ENCODE results near the gene TOM1.

The TOM1 gene

DNA sequence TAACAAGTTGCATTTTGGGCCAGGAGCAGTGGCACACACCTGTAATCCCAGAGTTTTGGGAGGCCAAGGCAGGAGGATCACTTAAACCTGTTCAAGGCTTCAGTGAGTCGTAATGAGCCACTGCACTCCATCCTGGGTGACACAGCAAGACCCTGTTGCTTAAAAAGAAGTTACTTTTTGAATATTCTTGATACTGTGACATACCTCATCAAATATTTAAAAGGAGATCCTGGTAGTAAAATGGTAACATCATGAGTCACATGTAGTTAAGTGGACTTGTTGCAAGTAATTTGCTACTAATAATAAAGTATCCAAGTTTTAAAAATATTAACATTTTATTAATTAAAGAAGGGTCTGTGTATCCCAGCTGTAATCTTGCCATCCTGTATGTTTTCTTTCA lies 24.1 kb upstream of the TOM1 start:
- peaks cover 22% of the 10 kb centered on the region for H3K36me3 ChIP-seq

DNA sequence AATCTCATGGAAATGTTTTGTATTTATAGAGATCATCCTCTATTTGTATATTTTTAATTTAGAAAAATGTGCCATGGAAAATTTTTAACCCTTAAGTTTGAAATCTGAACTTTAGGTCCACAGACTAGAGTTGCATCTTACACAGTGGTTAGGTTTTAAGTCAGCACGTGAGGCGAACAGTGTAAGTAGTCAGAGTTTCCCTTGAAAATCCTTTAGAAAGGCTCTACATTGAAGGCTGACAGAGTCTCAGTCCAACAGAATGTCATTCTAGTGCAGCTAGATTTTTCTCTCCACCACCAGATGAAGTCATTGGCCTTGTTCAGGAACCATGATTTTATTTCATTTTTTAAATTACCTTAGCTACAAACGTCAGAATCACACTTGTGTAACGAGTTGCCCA lies 23.7 kb upstream of the TOM1 start:
- TF ChIP-seq, protein P1, sequence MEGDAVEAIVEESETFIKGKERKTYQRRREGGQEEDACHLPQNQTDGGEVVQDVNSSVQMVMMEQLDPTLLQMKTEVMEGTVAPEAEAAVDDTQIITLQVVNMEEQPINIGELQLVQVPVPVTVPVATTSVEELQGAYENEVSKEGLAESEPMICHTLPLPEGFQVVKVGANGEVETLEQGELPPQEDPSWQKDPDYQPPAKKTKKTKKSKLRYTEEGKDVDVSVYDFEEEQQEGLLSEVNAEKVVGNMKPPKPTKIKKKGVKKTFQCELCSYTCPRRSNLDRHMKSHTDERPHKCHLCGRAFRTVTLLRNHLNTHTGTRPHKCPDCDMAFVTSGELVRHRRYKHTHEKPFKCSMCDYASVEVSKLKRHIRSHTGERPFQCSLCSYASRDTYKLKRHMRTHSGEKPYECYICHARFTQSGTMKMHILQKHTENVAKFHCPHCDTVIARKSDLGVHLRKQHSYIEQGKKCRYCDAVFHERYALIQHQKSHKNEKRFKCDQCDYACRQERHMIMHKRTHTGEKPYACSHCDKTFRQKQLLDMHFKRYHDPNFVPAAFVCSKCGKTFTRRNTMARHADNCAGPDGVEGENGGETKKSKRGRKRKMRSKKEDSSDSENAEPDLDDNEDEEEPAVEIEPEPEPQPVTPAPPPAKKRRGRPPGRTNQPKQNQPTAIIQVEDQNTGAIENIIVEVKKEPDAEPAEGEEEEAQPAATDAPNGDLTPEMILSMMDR (IDR thresholded peaks at IDR 0.05): no peak
- Histone ChIP-seq H3K36me3 (peaks cover 22% of the 10 kb centered on the region), H3K27ac (no peak overlapping the region), H3K4me1 (ENCODE audit: control insufficient read depth in 1 of 2, insufficient read depth in 1 of 2, low read depth in 1 of 2, low read length in 1 of 2) (peaks cover 0 to 2% of the 10 kb centered on the region in 2 experiments), H3K9me3 (no peaks in the 10 kb centered on the region), H3K4me3 (ENCODE audit: low read depth in 1 of 2, low read length in 1 of 2) (no peak overlapping the region), H3K27me3 (no peaks in the 10 kb centered on the region)

More for the DNA sequence above, 24.1 kb upstream of the TOM1 start:
- H3K27me3 ChIP-seq: no peaks in the 10 kb centered on the region
- TF ChIP-seq, protein P1 (IDR thresholded peaks at IDR 0.05): no peak
- H3K27ac ChIP-seq: no peak overlapping the region
- no peak overlapping the region for H3K4me3 ChIP-seq (ENCODE audit: low read depth in 1 of 2, low read length in 1 of 2)
- peaks cover 0 to 2% of the 10 kb centered on the region in 2 experiments for H3K4me1 ChIP-seq (ENCODE audit: control insufficient read depth in 1 of 2, insufficient read depth in 1 of 2, low read depth in 1 of 2, low read length in 1 of 2)
- no peaks in the 10 kb centered on the region for H3K9me3 ChIP-seq

DNA sequence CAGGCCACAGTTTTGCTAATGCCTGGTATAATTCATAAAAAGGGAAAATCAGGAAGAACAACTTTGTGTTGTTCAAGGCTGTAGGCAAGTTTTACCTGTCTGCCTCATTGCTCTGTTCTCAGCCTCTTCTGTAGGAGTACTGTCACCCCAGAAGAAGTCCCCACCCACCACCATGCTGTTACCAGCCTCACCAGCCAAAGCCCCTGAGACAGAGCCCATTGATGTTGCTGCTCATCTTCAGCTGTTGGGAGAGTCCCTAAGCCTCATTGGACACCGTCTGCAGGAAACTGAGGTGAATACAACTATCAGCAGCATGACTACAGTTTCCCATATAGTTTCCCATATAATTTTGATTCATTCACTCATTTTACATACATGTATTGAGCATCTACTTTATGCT lies 11.6 kb upstream of the TOM1 start:
- no peaks in the 10 kb centered on the region for H3K27me3 ChIP-seq
- H3K27ac ChIP-seq: no peak overlapping the region
- TF ChIP-seq, protein P1 (IDR thresholded peaks at IDR 0.05): no peak
- H3K4me3 ChIP-seq (ENCODE audit: low read depth in 1 of 2, low read length in 1 of 2): no peak overlapping the region
- no peaks in the 10 kb centered on the region for H3K9me3 ChIP-seq
- H3K4me1 ChIP-seq (ENCODE audit: control insufficient read depth in 1 of 2, insufficient read depth in 1 of 2, low read depth in 1 of 2, low read length in 1 of 2): no peaks in the 10 kb centered on the region
- H3K36me3 ChIP-seq: peaks cover 69% of the 10 kb centered on the region

DNA sequence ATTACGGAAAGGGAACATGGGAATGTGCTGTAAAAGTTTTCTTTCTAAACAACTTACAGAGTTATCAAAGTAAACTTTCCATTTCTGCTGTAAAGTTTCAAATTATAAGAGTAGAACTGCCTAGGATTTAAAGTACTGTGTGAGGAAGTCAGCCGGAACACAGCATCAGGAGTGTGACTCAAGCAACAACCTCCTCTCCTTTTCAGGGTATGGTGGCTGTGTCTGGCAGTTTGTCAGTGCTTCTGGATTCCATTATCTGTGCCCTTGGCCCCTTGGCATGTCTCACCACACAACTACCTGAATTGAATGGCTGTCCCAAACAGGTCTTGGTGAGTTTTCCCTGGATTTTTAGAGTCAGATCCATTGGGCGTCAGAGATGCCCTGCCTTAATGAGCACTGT lies 6.9 kb upstream of the TOM1 start:
- Histone ChIP-seq H3K4me3 (ENCODE audit: low read depth in 1 of 2, low read length in 1 of 2) (no peak overlapping the region), H3K36me3 (peaks cover 48% of the 10 kb centered on the region), H3K27me3 (no peaks in the 10 kb centered on the region), H3K27ac (no peak overlapping the region), H3K4me1 (ENCODE audit: control insufficient read depth in 1 of 2, insufficient read depth in 1 of 2, low read depth in 1 of 2, low read length in 1 of 2) (no peaks in the 10 kb centered on the region), H3K9me3 (no peaks in the 10 kb centered on the region)
- TF ChIP-seq, protein P1 (IDR thresholded peaks at IDR 0.05): no peak

DNA sequence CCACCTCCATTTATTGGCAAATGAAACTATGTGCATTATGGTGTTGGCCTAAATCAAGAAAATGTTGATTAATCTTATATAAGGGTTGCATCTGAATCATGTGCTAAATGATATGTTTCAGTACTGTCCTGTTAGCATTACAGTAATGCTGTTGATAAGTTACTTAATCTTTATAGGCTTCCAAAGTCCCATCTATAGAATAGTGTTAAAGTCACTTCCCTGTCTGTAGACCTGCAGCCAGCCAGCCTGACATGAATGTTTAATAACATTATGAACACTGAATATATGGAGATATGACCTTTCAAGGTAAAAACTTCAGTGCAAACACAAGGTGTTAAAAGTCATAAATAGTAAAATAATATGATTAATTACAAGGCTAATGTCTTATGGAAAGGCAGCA lies 3.6 kb upstream of the TOM1 start:
- peaks cover 26% of the 10 kb centered on the region for H3K36me3 ChIP-seq
- peaks cover 8 to 12% of the 10 kb centered on the region in 2 experiments for H3K4me1 ChIP-seq (ENCODE audit: control insufficient read depth in 1 of 2, insufficient read depth in 1 of 2, low read depth in 1 of 2, low read length in 1 of 2)
- TF ChIP-seq, protein P1 (IDR thresholded peaks at IDR 0.05): no peak
- H3K27me3 ChIP-seq: no peaks in the 10 kb centered on the region
- H3K4me3 ChIP-seq (ENCODE audit: low read depth in 1 of 2, low read length in 1 of 2): no peak overlapping the region
- no peaks in the 10 kb centered on the region for H3K9me3 ChIP-seq
- no peak overlapping the region for H3K27ac ChIP-seq

DNA sequence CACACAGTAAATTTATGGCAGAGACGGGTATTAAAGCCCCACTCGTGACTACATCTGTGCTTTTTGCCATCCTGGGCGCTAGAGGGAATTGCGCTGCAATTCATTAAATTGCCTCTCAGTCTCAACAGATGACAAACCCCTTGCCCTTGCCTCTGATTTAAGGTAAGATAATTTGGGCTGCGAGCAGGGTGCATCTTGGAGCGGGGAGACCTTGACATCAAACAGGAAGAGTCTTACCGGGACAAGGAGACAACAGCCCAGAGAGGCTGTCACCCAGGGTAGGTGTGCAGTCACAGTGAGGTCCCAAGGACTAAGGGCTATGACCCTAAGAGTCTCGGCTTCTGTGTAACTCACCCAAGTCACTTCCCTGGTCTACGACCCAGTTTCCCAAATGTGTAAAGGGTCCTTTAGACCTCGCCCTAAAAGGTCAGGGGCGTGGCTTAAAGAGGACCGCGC lies 449 bp upstream of the TOM1 start:
- no peaks in the 10 kb centered on the region for H3K9me3 ChIP-seq
- H3K4me3 ChIP-seq (ENCODE audit: low read depth in 1 of 2, low read length in 1 of 2): peak overlapping the region; percentile 79 to 99
- H3K4me1 ChIP-seq (ENCODE audit: control insufficient read depth in 1 of 2, insufficient read depth in 1 of 2, low read depth in 1 of 2, low read length in 1 of 2): peaks cover 38% of the 10 kb centered on the region in 2 experiments
- peak overlapping the region; percentile 96 for H3K27ac ChIP-seq
- no peaks in the 10 kb centered on the region for H3K27me3 ChIP-seq
- peaks cover 8% of the 10 kb centered on the region for H3K36me3 ChIP-seq
- TF ChIP-seq, protein P1 (IDR thresholded peaks at IDR 0.05): no peak

All from neutrophil (primary cell).